HG02623 (cell line): ENCODE results near the gene STX2.

Source experiments
- ATAC-seq: cut with Tn5 transposase; IDR thresholded peaks from one replicate; pipeline ENCODE4 v1.9.1; 2021; ENCODE audit warnings: moderate library complexity; ENCODE audit not compliant: unreplicated experiment

STX2 gene

DNA sequence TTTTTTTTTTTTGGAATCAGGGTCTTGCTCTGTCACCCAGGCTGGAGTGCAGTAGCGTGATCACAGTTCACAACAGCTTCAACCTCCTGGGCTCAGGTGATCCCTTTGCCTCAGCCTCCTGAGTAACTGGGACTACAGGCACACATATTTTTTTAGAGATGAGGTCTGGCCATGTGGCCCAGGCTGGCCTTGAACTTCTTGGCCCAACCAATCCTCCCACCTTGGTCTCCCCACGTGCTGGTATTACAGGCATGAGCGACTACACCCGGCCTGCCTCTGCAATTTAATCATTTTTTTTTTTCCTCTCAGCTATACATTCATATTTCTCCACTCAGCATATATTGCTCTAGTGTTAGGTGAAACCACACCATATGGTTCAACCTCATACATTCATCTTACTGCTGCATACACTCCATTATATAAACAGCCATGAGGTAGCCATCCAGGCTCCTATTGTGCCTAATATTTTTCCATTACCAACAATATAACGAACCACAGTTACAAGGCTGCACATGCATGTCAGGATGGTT is 7.1 kb downstream of the STX2 start:
- ATAC-seq, result no peak

DNA sequence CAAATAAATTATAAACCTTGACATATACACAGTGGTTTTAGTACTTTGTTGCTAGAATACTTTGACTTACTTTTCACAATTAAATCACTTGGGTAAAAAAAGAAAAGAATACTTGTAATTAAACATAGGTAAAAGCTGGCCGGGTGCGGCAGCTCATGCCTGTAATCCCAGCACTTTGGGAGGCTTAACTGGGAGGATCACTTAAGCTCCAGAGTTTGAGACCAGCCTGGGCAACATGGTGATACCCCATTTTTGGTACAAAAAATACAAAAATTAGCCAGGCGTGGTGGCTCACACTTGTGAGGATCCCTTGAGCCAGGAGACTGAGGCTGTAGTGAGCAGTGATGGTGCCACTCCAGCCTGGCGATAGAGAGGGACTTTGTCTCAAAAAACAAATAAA is 7.8 kb downstream of the STX2 start:
- ATAC-seq, result no peak

DNA sequence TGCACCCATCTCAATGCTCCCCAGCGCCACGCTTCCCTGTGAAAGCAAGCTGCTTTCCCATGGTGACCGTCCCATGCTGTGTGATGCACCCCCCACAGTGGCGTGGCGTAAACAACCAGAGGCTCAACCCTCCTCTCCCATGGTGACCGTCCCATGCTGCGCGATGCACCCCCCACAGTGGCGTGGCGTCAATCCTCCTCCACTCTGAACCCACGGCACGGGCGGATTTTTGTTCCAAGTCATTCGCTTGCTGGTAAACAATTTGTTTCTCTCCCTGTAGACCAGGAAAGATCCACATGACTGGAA is 8.9 kb downstream of the STX2 start:
- no peak for ATAC-seq

DNA sequence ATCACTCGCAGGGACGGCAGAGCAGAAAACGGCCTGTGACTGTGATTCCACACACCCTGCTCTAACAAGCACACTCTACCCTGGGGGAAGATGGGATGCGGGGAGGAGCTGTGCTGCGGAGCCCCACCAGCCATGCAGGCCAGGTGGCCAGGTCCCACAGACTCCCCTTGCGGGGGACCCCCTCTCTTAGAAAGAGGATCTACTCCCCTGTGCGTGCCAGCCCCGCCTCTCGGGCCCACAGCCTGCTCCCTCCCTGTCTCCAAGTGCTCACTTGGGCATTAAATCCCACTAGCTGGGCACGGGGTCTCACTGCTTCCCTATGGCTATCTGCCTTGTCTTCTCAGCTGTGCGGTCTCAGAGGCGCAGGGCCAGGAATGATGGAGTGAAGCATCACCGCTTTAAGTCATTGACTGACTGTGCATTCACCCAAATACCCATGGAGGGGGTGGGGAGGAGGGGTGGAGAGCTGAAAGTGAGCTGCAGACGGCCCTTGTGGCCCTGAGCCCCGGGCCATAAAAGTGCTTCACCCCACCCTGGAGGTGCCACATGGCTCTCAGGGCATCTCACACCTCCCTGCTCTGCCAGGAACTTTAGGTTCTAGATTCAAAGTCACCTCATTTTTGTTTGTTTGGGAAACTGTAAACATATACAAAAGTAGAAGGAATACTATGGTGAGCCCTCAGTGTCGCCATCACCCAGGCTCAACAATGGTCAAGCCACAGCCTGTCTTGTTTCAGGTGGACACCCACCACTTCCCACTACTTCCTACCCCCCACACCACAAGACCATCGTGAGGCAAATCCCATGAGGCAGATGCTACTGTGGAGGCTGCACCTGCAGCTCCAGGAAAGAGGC is 9.4 kb downstream of the STX2 start:
- no peak for ATAC-seq

DNA sequence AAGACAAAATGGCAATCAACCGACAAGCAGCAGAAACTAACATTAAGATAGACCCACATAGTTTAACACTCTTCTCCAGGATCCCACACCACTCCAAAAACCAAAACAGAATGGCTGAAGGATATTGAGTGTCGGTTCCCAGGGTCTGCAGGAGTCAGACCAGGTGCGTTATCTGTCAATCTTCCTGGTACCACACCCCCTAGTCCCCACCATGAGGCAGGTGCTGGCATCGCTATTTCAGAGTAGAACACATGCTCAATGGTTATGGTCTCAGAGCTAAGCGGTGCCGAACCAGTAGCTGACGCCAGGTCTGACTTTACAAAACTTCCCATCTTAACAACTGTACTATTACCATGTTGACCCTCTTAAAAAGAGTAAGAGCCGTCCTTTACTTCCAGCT is 10.2 kb downstream of the STX2 start:
- ATAC-seq, result no peak

DNA sequence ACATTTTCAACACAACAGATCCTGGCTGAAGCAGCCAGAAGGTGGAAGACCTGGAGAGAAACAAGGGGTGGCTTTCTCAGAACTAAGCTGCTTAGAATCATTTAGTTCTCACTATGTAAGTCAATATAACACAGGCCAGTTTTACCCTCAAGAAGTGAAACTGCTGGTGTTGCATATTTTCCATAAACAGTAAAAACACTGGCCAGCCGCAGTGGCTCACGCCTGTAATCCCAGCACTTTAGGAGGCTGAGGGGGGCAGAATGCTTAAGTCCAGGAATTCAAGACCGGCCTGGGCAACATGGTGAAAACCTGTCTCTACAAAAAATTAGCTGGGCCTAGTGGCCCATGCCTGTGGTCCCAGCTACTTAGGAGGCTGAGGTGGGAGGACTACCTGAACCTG is 11.6 kb downstream of the STX2 start:
- ATAC-seq, result no peak

DNA sequence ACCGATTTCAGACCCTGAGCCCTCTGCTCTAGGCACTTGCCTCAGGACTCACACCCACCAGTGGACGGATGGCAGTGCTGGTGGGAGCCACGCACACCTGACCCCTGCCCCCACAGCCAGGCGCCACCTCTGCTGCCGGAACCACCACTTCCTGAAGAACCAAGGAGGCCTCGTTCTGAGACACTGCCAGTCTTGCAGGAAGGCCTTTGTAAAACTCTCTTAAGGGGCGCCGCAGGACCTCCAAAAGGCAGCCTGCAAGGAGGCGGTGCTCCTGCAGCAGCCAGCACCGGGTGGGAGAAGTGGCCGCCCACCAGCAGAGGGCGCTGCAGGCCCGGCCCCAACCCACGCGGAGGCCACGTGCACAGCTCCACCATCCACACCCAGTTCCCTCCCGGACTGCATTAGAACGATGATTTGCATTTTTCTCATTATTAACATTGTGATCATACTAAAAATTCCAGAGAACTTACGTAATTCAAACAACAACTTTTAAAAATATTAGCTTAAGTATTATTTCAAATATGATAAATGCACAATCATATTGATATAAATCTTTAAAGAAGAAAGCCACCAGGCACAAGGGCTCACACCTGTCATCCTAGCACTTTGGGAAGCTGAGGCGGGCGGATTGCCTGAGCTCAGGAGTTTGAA is 12.8 kb downstream of the STX2 start:
- no peak for ATAC-seq

DNA sequence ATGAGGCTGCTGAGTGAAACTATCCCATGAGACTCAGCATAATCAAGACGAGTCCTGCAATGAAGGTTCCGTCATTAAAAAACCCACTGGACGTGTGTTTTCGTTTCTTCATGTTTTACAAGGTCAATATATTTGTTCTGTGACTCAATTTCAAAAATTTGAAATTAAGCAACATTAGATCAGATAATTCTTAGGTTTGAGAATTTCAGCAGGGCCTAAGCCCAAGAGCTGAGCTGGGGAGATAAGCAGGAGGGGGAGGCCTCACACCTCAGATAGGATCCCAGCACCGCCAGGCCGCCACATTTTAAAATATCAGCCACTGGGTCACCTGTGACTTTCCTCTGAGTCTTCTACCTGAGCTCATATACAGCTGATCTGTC is 13.3 kb downstream of the STX2 start:
- ATAC-seq, result no peak

DNA sequence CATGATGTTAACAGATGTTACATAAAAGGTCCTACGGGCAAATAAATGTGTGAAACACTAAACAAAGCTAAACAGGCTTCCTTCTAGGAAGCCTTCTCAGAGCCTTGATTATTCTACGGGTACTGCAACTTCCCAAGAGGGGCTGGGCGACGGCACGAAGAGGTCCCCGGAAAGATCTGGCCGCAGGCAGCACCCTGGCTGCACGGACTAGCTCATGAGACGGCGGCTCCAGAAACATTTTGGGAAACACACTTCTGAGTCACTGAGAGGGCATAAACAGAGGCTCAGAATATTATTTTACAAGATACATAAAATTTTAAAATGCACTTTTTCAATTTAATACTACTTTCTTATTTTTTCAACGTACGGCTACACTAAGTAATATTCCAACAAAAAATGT is 19.4 kb downstream of the STX2 start:
- ATAC-seq, result no peak

DNA sequence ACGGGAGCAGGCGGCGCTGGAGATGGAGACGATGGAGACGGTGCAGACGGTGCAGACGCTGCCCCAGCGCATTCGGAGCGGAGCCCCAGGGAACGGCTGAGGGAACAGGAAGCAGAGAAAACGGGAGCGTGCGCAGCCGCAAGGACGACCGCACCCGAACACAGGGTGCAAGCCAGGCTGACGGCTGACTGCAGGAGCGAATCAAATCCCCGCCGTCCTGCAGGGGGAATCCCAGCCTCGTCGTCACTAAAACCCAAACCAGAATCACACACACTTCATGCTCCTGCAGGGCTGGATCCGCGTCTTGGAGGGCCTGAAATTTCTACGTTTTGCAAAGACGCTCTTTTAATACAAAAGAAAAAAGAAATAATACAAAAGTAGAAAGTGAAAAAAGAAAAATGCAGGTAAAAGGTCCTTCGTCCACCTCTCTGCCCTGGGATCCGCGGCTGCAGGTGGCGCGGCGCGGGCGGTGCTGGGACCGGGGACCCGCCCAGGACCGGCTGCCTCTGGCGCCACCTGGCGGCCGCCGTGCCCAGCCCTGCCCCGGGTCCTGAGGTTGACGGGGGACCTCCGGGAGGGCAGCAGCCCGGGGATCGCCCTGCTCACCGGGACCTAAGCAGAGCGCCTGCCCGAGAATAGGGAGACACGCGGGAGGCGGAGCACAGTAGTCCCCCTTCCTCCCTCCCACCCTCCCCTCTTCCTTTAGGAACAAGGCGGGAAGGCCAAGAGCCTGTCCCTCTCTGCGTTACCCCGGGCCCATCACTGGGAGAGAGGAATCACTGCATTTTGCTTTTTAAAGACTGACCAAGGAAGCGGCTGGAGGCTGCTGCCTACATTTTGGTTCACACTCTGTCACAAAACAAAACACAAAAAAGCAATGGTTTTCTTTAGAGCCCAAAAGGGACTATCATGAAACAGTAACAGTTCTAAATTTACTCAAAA is 20.1 kb downstream of the STX2 start:
- ATAC-seq, result peak; percentile 91

DNA sequence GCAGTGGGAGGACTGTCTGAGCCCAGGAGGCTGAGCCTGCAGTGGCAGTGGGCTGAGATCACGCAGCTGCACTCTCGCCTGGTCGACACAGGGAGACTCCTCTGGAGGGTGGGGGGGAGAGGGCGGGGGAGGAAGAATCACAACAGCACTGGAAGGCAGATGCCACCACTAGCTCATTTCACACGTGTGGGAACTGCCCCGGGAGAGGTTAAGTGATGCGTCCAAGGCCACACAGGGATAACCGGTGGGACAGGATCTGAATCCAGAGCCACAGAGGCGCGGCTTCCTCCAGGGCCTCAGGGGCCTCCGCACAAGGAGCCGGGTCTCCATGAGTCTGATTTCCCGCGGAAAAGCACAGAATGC is 20.8 kb downstream of the STX2 start:
- peak; percentile 7 for ATAC-seq

DNA sequence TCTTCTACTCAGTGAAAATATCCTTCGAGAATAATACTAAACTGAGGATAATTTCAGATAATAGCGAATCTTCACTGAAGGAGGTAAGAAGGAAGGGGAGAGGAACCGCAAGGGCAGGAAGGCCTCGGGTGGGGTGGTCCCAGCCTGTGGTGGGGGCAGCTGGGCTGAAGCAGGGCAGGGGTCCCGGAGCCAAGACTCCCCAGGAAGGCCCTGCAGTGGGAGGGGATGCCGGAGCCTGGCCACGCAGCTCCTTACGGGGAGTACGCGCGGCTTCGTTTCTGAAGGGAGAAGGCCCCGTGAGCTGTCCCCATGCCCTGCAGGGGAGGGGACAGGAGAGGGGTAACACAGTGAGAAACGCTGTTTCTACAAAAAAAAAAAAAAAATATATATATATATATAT is 21.2 kb downstream of the STX2 start:
- ATAC-seq, result no peak

DNA sequence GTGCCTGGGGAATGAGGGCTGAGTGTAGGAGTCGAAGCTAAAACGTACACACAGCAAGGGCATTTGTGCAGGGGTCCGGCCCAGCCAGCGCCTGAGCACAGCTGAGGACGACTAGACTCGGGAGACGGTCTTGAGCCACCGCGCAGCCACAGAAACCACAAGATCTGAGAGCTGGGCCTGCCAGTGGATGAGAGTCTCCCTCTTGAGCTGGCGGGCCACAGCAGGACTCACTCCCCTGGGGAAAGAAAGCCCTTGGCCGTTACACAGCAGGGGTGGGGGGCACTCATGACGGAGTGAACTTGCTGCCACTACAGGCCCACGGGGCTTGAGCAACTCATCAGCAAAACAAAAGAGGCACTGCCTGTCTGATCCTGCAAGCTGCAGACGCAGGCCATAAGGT is 23.0 kb downstream of the STX2 start:
- no peak for ATAC-seq

DNA sequence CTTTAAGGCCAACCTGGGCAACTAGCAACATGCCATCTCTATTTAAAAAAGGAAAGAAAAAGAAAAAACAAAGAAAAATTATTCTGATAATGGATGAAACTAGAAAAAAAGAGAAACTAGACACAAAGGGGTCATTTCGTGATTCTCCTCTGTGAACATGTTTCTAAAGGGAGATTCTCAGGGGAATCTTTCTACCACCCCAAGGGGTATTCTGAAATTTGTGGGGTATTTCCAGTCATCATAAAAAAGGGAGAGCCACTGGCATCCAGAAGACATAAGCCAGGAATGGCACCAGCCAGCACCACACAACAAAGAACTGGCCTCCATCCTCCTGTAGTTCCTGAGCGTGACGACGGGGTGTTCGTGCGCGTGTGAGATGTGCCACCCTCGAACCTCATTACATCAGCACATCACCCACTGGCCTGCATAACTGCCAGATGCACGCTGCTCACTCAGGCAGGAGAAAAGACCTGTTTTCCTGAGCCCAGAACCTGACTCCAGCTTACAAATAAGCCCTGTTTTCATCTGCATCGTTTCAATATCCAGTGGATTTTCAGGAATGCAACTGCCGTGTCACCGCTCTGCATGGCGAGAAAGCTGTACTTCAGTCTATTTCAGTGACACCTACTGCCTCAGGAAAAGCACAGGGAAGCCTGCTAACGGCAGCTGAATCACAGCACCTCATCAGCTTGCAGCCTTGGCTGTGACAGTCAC is 23.9 kb downstream of the STX2 start:
- ATAC-seq, result no peak

DNA sequence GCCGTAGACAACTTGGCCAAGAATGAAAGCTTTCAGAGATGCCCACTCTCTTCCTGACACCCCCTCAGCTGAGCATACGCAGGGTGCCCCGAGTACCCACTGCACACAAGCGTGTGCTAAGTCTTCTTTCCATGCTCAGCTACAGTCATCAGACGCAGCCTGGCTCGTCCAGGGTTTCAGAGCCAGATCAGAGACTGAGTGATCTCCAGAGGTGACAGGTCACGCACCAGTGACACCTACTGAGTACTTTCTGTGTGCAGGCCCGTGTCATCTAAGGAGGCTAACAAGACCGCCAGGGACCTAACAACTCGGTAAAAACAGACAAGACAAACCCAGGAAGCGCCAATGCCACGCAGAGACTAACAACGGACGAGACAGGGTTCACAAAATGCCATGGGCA is 25.1 kb downstream of the STX2 start:
- ATAC-seq, result no peak

DNA sequence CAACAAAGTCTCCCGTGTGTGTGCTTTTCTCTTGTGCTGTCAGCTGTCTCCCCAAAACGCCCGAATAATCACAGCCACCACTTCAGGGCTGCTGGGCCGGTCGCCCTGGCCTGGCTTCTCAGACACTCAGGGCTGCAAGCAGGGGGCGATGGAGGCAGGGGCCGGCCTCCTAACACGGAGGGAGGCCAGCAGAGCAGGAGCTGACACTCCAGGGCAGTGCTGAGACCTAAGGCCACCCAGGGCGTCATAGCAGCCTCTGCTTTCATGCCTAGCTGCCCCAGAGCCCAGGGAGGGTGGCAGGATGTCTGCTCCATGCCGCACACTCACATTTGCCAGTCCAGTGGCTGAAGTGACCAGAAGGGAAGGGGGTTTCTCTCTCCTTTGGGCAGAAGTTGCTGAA is 25.6 kb downstream of the STX2 start:
- no peak for ATAC-seq

DNA sequence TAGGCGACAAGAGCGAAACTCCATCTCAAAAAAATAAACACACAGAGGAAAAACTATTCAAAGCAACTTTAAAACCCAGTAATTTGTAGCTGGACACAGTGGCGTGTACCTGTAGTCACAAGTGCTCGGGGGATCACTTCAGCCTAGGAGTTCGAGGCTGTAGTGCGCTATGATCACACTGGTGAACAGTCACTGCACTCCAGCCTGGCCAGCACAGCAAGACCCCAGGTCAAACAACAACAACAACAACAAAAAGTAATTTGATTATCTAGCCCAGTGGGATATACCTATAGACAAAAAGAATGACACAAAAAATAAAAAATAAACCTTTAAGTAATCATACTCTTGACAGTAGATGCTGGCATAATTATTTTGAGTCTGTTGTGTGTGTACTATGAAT is 29.3 kb downstream of the STX2 start:
- ATAC-seq, result no peak

DNA sequence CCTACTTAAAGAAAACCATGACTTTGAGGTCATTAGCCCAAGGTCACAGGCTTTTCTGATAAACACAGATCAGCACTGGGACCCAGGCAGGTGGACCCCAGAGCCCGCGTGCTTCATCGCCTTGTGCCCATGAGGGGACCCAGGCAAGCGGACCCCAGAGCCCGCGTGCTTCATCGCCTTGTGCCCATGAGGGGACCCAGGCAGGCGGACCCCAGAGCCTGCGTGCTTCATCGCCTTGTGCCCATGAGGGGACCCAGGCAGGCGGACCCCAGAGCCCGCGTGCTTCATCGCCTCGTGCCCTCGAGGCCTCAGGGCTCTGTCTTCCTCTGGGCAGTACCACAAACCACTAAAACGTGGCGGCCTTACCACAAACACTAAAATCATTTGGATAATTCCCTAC is 31.7 kb downstream of the STX2 start:
- no peak for ATAC-seq

DNA sequence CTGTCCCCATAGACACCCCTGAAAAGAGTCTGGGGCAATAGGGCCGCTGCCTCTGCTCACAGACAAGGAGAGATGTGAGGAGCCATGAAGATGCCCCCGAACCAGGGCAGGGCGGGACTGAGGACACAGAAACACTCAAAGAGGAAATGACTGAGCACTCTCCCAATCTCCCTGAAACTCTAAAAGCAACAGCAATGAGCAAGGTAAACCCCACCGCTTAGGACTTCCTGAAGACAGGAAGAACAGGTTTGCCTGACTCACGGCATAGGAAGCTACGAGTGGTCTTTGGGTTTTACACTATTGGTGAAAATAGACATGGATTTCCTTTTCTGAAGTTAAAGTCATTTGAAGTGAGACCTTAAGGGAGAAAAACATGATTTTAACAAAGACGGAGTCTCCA is 32.5 kb downstream of the STX2 start:
- no peak for ATAC-seq

DNA sequence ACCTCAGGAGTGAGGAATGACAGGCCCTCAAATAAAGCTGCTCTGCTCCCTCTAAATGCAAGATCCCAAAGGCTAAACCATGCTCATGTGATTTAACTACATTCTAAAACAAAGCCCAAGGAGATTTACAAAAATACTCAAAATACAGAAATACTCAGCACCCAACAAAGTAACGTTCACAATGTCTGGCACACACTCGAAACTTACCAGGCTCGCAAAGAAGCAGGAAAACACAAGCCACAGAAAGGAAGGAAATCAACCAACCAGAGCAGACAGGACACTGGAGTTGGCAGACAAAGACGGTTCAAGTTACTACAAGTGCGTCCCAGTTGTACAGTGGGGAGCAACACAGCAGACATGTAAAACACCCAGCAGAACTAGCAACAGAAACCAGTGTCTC is 33.4 kb downstream of the STX2 start:
- no peak for ATAC-seq

DNA sequence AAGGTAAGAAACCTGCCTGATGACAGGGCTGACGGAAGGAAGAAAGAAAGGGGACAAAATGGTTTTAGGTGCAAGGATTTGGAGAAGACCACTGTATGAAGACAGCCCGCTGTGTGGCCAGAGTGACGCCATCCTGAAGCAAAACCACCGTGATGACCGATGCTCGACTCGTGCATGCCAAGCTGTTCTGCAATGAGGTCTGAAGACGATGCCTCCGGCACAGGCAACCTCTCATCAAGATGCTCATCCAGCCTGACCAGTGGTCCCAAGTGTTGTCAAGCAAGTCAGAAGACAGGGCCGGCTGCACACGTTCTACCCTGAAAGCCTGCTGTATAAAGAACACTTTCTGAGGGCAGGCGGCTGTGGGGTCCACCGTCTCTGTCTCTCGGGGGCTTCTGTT is 34.8 kb downstream of the STX2 start:
- ATAC-seq, result no peak
